Measurements from ENCODE around the gene INPP5K. TPM values are rescaled to one million over a fixed set of nuclear protein-coding genes. Genes with fewer than 3 reads are reported as not detected.

The INPP5K gene
- total RNA-seq, 1 experiment from 2014 or later: 20.9 TPM

GRCh38 chr17:1485423-1486376 is 30.7 kb downstream of the INPP5K start:
- DNase-seq (ENCODE audit: low read depth): peak; percentile 59

- peak; percentile 56 for DNase-seq (ENCODE audit: low read depth)
Measured at GRCh38 chr17:1484676-1485422, 31.6 kb downstream of the INPP5K start.

GRCh38 chr17:1484060-1484535 is 32.3 kb downstream of the INPP5K start:
- DNase-seq (ENCODE audit: low read depth): no peak

GRCh38 chr17:1482680-1483079 is 33.7 kb downstream of the INPP5K start:
- no peak for DNase-seq (ENCODE audit: low read depth)

- DNase-seq (ENCODE audit: low read depth): no peak
Measured at GRCh38 chr17:1481736-1482135, 34.7 kb downstream of the INPP5K start.

- DNase-seq (ENCODE audit: low read depth): no peak
Measured at GRCh38 chr17:1480747-1481465, 35.5 kb downstream of the INPP5K start.

- DNase-seq (ENCODE audit: low read depth): no peak
Measured at GRCh38 chr17:1478418-1478817, 38.0 kb downstream of the INPP5K start.

GRCh38 chr17:1475321-1475854 is 41.0 kb downstream of the INPP5K start:
- no peak for DNase-seq (ENCODE audit: low read depth)

- no peak for DNase-seq (ENCODE audit: low read depth)
Measured at GRCh38 chr17:1474402-1475189, 41.8 kb downstream of the INPP5K start.

- DNase-seq (ENCODE audit: low read depth): no peak
Measured at GRCh38 chr17:1473841-1474240, 42.6 kb downstream of the INPP5K start.

- no peak for DNase-seq (ENCODE audit: low read depth)
Measured at GRCh38 chr17:1473170-1473569, 43.2 kb downstream of the INPP5K start.

GRCh38 chr17:1471911-1472821 is 44.2 kb downstream of the INPP5K start:
- no peak for DNase-seq (ENCODE audit: low read depth)

GRCh38 chr17:1471490-1471889 is 44.9 kb downstream of the INPP5K start:
- DNase-seq (ENCODE audit: low read depth): no peak

GRCh38 chr17:1470755-1471462 is 45.5 kb downstream of the INPP5K start:
- no peak for DNase-seq (ENCODE audit: low read depth)

GRCh38 chr17:1470071-1470754 is 46.2 kb downstream of the INPP5K start:
- DNase-seq (ENCODE audit: low read depth): no peak

- DNase-seq (ENCODE audit: low read depth): no peak
Measured at GRCh38 chr17:1469231-1469852, 47.1 kb downstream of the INPP5K start.

- DNase-seq (ENCODE audit: low read depth): no peak
Measured at GRCh38 chr17:1467898-1468492, 48.4 kb downstream of the INPP5K start.

- DNase-seq (ENCODE audit: low read depth): no peak
Measured at GRCh38 chr17:1467258-1467657, 49.2 kb downstream of the INPP5K start.
